ENCODE data around the gene ESRRA. TPM values are rescaled to one million over a fixed set of nuclear protein-coding genes. Genes with fewer than 3 reads are reported as not detected.

Gene ESRRA
- total and polyA plus RNA-seq, 2 of the 4 experiments (the other 2 are of a cell fraction): 10.2 to 15.0 TPM

DNA sequence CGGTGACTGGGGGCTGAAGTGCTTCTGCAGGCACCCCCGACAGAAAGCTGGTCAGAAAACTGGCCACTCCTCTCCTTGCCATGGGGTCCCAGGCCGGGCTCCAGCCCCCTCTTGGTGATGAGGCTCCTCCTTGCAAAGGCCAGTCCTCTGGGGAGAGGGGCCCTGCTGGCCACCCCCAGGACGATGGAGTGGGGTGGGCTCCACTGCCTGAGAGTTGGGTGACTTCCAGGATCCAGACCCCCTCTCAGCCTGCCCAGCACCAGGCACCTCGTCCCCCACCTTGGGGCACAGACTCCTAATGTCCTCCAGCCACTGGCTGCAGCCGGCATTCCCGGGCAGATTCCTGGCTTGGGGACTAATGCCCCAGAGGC, 53.2 kb downstream of the ESRRA start:
- CTCF ChIA-PET: no interaction called here
- Histone ChIP-seq H3K27ac (ENCODE audit: insufficient read depth, low read length) (peak overlapping the region; percentile 91), H4K8ac (ENCODE audit: low read depth in 2 of 2, low read length in 2 of 2) (peak overlapping the region; percentile 94 to 97), H2BK20ac (ENCODE audit: low read depth, low read length) (peak overlapping the region; percentile 49), H3K9me1 (ENCODE audit: insufficient read depth, low read length) (peaks cover 18% of the 10 kb centered on the region), H2AK9ac (replicated peaks; ENCODE audit: low read depth, low read length, poor library complexity) (peak overlapping the region; percentile 99), H3K14ac (replicated peaks; ENCODE audit: low read depth, low read length) (peak overlapping the region; percentile 97), H3K27me3 (ENCODE audit: control insufficient read depth, insufficient read depth, low read length) (no peaks in the 10 kb centered on the region), H3K4ac (ENCODE audit: low read depth, low read length) (peak overlapping the region; percentile 99), H2AFZ (replicated peaks; ENCODE audit: low read length, poor library complexity) (peak overlapping the region; percentile 96), H2BK5ac (ENCODE audit: low read depth, low read length, poor library complexity, severe bottlenecking) (peak overlapping the region; percentile 92), H3K4me2 (ENCODE audit: low read depth, low read length) (peak overlapping the region; percentile 82), H3K23ac (ENCODE audit: low read depth, low read length) (peak overlapping the region; percentile 90), H4K20me1 (ENCODE audit: insufficient read depth, low read length) (no peaks in the 10 kb centered on the region), H2AK5ac (ENCODE audit: low read depth, low read length) (peak overlapping the region; percentile 99), H3K36me3 (ENCODE audit: control insufficient read depth, insufficient read depth, low read length) (peaks cover 20% of the 10 kb centered on the region), H3K56ac (ENCODE audit: extremely low read depth, insufficient read depth, low read length) (peak overlapping the region; percentile 75), H3K9me3 (ENCODE audit: control insufficient read depth, insufficient read depth, low read length) (no peaks in the 10 kb centered on the region), H3K4me3 (ENCODE audit: insufficient read depth, low read depth, low read length) (peak overlapping the region; percentile 98), H3K79me1 (ENCODE audit: low read depth in 1 of 2, low read length in 2 of 2) (peaks cover 6 to 57% of the 10 kb centered on the region in 2 experiments), H3K18ac (ENCODE audit: low read depth, low read length) (peak overlapping the region; percentile 42), H4K5ac (ENCODE audit: low read depth, low read length) (peak overlapping the region; percentile 70), H3K4me1 (ENCODE audit: control insufficient read depth, insufficient read depth, low read length) (peaks cover 27% of the 10 kb centered on the region), H4K91ac (ENCODE audit: insufficient read depth, low read depth, low read length) (peak overlapping the region; percentile 98), H2BK15ac (ENCODE audit: low read depth, low read length) (peak overlapping the region; percentile 98; the same call in 2 of the 3 replicates), H3K9ac (ENCODE audit: low read depth, low read length) (peak overlapping the region; percentile 79), H2BK120ac (ENCODE audit: low read depth, low read length) (peak overlapping the region; percentile 93)
- intact Hi-C loops (cut with micrococcal nuclease) (loop anchor here (5.0 kb wide), 1 partner anchor 294 kb away; no protein-coding TSS in a partner anchor), dilution Hi-C loops (cut with HindIII; ENCODE audit: low sequenced_read_pairs, unreplicated experiment) (no loop called here), in situ Hi-C loops (cut with MboI; ENCODE audit: low sequenced_read_pairs) (no loop called here)
- no TSS peak for BruUV-seq (replicated peaks)
- WGBS, 2 experiments (ENCODE audit: extremely low coverage in 2 of 2, insufficient read length in 1 of 2): no CpG with 5 or more reads among the region's 7 CpGs
- TF ChIP-seq RCOR1 (IDR thresholded peaks at IDR 0.05; ENCODE audit: insufficient replicate concordance, low read length) (no peak), RFX5 (IDR thresholded peaks at IDR 0.05; ENCODE audit: low read depth, low read length) (no peak), FOS (IDR thresholded peaks at IDR 0.05; ENCODE audit: low read depth, low read length) (no peak)
- DNase-seq: no peak
- POLR2A ChIA-PET (ENCODE audit: unreplicated experiment): no interaction called here
- no peak for ATAC-seq (ENCODE audit: low read depth)

Measured in IMR-90 (cell line).